22Rv1 (cell line): Measurements from ENCODE around the gene RNLS.

ENCODE experiments used
- H3K27ac ChIP-seq: fragments of 450-650 bp; 2 replicates; pipeline ENCODE4 v1.5.1; 2017
- CTCF ChIP-seq: fragments of 450-650 bp; IDR thresholded peaks from 2 replicates; pipeline ENCODE4 v1.5.1; 2017; ENCODE audit warnings: mild to moderate bottlenecking
- ZFX ChIP-seq: fragments of 450-650 bp; IDR thresholded peaks from 2 replicates; pipeline ENCODE4 v1.6.1; 2017; ENCODE audit warnings: antibody characterized with exemption, borderline replicate concordance

RNLS gene

GRCh38 chr10:88608780-88609179, 25.7 kb upstream of the RNLS start:
- TF ChIP-seq CTCF (no peak), ZFX (no peak)
- H3K27ac ChIP-seq = no peak overlapping the region

GRCh38 chr10:88608052-88608732, 25.1 kb upstream of the RNLS start:
- H3K27ac ChIP-seq = no peak overlapping the region
- no peak for TF ChIP-seq CTCF

GRCh38 chr10:88598055-88598454, 14.9 kb upstream of the RNLS start:
- H3K27ac ChIP-seq = no peak overlapping the region

GRCh38 chr10:88594482-88594881, 11.4 kb upstream of the RNLS start:
- TF ChIP-seq ZFX (no peak), CTCF (no peak)
- no peak overlapping the region for H3K27ac ChIP-seq

More at GRCh38 chr10:88598055-88598454, 14.9 kb upstream of the RNLS start:
- no peak for TF ChIP-seq ZFX
- no peak for TF ChIP-seq CTCF

- H3K27ac ChIP-seq = no peak overlapping the region
- TF ChIP-seq CTCF = no peak
- no peak for TF ChIP-seq ZFX
These were observed 9.8 kb upstream of the RNLS start for GRCh38 chr10:88592906-88593305.

GRCh38 chr10:88592381-88592780, 9.3 kb upstream of the RNLS start:
- no peak overlapping the region for H3K27ac ChIP-seq
- TF ChIP-seq CTCF = no peak

GRCh38 chr10:88586462-88586861, 3.3 kb upstream of the RNLS start, which contains the start of gene LIPJ:
Gene LIPJ (plus strand): TSS chr10:88586762. CDS start chr10:88590688, 3,926 bp downstream.
- no peak within 1 kb of the TSS for H3K27ac ChIP-seq
- TF ChIP-seq CTCF (no peak), ZFX (no peak)
